HuH-7 (cell line): ENCODE data around the gene ADSS1.

Experiments
- DNase-seq: peaks from one replicate; pipeline ENCODE4 v3.0.0; 2011; ENCODE audit warnings: low spot score

Gene ADSS1

GRCh38 chr14:104687601-104688504 is 36.2 kb upstream of the ADSS1 start:
- DNase-seq = peak; percentile 97

GRCh38 chr14:104688505-104689108 is 35.4 kb upstream of the ADSS1 start:
- no peak for DNase-seq

GRCh38 chr14:104689109-104689880 is 34.7 kb upstream of the ADSS1 start, which contains the start of gene INF2:
TSS of gene INF2 (plus strand) at chr14:104689618. CDS start at chr14:104701366, 11,748 bp downstream.
- DNase-seq = peak; percentile 90

DNA sequence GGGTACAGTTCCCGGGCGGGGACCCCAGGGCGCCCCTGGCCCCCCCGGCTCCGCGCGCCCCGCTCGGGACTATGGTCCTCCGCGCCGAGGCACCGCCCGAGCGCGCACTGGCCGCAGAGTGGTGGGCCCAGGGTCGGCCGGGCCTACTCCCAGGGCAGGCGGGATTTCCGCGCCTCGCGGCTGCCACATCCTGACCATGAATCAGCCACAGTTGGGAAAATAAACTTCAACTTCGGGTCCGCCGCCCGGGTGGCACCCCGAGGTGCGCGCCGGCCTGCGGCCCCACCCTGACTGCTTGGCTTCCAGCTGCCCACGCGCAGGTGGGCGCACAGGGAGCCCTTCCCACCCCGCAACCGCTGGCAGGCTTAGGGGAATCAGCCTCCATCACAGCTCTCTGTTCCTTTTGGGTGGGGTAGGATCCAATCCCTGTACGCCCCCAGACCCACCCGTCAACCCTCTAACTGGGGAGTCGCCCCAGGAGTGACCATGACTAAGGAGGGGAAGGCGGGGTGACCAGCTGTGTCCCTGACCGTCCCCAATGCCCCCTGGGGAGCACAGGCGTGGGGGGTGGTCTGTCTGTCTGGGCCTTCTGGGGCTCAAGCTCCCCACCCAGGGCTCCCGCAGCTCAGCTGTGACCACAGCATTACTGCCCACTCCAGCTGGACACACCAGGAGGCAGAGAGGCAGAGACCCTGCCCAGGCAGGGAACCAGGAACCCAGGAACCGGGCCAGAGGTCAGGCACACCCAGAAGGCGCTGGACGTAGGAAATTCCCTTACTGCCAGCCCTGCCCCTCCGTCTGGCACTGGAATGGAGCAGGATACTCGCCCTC is 33.9 kb upstream of the ADSS1 start:
- no peak for DNase-seq

DNA sequence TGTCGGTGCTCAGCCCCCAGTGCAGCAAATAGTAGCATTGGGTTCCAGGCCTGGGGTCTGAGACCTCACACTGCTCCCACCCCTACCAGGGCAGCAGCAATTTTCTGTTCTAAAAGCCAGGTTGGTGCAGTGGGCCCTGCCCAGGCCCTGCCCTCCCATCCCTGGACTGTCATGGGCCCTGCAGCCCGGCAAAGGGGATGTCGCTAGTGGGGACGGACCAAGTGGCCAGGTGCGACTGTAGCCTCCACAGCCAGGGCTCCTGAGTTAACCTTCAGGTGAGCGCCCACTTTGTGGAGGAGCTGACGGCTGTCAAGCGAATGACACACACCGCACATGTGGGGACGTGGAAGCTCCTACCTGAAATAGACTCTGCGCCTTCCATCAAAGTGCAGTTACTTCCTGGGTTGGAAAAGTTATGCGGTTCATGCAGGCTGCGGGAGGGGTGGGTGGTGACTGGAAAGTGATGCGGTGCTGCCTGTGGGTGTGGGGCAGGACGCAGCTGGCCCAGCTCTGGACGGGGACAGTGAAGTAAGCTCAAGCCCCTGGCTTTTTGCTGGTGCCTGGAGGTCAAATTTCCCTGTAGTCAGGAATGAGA is 33.1 kb upstream of the ADSS1 start:
- no peak for DNase-seq

DNA sequence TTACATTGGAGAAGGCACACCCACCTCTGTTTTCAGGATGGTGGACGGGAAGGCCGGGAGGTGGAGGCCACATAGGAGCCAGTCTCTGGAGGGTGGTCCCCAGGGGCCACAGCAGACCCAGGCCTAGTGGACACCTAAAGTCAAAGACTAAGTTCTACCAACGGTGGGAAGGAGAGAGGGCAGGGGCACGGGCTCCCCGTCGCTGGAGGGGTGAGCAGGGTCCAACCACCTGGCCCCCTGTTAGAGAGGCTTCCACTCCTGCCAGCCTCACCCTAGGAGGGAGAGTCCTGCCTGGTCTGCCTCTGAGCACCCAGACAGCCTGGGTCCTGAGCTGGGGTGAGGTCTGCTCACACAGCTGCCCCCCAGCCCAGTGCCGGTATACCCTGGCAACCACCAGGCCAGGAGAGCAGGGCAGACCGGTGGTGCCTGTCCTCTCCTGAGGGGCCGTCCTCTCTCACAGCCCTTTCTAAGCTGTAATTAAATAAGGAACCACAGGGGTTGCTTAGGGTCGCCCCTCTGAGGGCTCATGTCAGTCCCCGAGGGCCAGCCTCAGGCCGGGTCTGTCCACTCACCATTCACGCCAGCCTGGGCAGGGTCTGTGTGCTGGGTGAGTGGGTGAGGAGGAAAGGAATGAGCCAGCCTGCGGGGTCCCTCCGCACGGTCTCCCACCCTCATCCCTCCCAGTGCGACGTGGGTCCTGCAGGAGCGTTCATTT is 32.3 kb upstream of the ADSS1 start:
- DNase-seq = no peak

DNA sequence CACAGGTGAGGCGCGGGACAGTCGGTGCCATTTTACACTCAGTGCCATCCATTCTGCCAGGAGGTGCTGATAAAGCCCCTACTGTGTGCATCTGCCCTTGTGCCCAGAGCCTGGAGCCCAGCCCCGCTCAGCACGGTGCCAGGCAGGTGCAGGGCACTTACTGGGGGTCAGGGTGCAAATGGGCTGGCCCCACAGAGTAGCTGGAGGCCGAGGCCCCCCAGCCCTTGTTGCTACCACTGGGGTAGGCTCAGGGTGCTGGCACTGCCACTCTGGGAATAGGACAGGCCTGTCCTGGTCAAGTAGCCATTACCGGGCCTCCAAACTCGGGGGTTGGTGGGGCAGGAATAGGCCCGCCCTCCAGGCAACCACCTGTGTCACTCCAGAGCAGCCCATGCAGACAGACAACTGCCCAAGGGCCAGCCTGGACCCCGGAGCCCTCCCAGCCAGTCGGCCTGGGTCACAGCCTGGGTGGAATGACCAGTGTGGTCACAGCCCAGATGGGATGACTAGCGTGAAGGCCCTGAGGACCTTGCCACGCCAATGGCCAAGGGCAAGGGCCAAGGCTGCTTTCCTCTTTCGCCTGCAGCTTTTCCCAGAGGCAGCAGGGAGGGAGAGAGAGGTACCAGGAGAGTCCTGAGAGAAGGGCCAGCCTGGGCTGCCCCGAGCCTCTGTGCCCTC is 31.6 kb upstream of the ADSS1 start:
- DNase-seq = no peak

DNA sequence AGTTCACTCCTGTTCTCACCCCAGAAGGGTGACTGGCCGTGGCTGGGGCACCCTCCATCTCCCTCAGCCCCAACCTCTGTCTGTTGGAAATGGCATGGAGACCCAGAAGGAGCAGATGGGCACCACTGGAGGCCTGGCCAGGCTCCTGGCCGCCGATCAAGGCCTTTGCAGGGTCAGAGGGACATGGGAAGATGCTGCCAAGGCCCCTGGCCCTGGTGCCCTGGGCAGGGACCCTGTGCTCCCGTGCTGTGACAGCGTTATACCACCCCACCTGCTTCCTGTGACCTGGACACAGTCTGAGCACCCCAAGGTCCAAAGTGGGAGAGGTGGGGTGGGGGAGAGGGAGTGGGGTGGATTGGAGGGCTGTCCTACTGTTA is 31.1 kb upstream of the ADSS1 start:
- no peak for DNase-seq

GRCh38 chr14:104693482-104694431 is 30.3 kb upstream of the ADSS1 start:
- no peak for DNase-seq

GRCh38 chr14:104694475-104694950 is 29.5 kb upstream of the ADSS1 start:
- no peak for DNase-seq

- DNase-seq = no peak
These were observed 28.9 kb upstream of the ADSS1 start for GRCh38 chr14:104694991-104695659.

DNA sequence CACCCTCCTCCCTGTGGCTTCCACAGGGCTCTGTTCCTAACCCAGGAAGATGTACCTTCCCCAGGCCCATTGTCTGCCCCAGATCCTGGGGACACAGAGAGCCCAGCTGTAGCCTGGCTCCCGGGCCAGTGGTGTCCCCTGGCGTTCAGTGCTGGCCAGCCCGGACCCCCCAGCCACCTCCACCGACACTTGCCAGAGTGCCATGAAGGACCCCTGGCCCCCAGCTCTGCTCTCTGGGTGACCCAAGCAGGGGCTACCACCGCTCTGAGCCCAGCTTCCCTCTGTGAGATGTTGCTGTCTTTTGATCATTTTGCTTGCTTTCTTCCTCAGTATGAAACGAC is 28.4 kb upstream of the ADSS1 start:
- DNase-seq = no peak

GRCh38 chr14:104696671-104697316 is 27.2 kb upstream of the ADSS1 start:
- DNase-seq = no peak

DNA sequence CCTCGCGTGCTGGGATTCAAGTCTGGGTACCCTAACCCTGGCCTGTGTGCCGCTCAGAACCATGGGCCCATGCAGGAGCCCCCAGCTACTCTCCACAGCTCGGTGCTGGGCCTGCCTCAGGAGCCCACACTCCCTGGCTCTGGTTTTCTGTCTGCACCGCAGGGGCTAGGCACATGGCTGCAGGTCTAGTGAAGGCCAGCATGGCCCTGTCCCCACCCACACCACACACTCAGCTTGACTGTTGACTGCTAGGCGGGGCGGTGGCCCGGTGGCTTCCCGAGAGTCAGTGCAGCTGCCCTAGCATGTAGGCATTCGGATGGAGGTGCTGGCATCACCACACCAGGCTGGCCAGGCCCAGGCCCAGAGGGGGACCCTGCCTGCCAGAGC is 26.7 kb upstream of the ADSS1 start:
- DNase-seq = no peak

DNA sequence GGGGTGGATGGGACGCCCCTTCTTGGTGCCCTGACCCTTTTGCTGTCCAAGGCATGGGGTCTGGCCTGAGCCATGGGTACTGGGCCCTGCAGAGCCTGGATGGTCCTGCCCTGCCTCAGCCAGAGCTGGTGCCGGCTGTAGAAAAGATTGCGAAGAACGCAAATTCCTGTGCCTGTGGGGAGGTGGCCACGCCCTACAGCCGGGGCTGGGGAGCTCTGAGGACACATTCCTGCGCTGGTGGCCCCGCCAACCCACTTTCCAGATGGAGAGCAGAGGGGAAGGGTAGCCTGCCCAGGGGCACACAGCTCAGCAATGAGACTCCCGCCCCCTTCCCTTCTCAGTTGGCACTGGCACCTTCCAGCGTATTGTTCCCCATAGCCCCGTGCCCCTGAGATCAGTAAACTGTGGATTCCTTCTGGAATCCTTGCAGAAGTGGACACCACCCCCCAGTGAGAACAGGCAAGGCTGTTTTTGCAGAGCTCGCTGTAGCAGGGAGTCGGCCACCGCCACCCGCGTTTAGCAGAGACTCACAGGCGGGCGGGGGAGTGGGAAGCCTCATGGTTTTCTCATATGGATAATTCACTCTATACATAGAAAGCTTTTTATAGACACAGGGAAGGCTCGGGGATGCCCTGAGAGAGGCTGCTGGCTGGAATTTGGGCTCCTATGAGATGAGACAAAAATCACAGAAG is 26.0 kb upstream of the ADSS1 start:
- DNase-seq = no peak

DNA sequence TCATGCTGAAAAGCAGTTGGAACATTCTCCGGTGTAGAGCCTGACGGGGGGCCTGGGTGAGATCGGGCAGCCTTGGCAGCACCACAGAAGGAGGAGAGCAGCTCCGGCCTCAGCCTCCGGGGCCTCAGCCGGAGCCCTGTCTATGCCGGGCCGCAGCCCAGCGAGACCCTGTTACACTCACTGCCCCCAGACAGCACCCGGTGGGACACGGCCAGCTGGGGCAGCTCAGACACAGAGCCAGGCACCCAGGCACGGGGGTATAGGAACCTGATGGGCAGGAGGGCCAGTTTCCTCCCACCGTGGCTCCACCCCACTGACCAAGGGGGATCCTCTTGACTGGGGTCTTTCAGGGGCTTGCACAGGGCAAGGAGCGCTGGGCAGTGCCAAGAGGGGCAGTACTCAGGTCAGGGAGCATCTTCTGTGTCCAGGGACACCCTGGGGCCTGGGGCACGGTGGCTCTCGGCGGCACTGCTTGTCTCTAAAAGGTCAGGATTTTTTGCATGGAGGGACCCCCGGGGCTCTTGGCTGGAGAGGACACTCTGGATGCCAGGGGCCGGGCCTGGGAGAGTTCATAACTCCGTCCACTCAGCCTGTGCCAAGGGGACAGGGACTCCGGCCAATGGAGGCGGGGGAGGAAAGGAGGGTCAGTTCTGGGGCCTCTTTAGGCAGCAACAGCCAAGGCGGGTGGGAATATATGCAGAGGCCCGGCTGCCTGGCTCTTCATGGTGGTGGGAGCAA is 25.2 kb upstream of the ADSS1 start:
- DNase-seq = no peak

DNA sequence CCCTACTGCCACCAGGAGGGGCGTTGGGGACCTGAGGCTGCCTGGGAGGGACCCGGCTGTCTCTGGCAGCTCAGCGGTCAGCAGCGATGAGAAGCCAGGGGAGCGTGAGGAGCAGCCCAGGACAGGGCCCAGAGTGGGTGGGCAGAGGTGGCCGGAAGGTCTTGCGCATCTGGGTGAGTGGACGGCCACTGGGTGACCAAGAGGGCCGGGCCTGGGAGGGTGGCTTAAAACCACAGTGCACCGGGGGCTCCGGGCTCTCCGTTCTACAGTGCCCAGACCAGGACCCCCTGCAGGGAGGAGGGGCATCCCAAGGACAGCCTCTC is 24.6 kb upstream of the ADSS1 start:
- no peak for DNase-seq
